GM12872 (cell line): Measurements from ENCODE around the gene RALGPS1.

Source experiments
- TF ChIP-seq, protein P1 (sequence below): IDR thresholded peaks from 3 replicates; pipeline ENCODE4 v1.5.1; 2011; ENCODE audit warnings: low read depth, mild to moderate bottlenecking, low read length, moderate library complexity; ENCODE audit not compliant: insufficient read depth

RALGPS1 gene

DNA sequence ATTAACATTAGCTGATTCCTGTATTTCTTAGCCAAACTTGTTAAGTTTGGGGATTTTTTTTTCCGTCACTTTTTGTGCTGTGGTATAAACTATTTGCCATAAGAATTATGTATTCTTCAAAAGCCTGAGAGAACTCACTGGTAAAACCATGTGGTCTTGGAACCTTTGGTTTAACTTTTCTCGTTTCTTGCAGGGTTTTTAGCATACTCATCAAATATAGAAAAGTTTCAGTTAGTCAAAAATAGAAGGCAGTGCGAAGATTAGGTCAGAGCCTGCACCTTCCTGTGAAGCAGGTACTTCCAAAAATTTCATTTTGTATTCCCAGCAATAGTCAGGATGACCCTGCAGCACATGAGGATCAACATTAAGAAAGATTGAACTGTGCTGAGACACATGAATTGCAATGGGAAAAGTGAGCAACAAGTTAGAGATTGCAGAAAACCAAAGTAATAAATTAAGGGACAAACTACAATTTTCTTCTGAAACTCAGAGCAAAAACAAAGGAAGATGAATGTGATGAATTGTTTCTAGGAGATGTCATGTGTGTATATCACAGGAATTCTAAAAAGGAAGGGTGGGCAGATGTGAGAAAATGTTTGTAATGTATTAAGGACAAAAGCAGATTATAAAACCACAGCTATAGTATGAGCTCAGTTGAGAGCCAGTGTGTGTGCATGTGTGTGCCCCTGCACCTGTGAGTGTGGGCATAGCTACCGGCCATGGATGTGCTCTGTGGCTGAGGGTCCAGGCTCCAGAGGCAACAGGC is 105.6 kb downstream of the RALGPS1 start:
- TF ChIP-seq, protein P1, sequence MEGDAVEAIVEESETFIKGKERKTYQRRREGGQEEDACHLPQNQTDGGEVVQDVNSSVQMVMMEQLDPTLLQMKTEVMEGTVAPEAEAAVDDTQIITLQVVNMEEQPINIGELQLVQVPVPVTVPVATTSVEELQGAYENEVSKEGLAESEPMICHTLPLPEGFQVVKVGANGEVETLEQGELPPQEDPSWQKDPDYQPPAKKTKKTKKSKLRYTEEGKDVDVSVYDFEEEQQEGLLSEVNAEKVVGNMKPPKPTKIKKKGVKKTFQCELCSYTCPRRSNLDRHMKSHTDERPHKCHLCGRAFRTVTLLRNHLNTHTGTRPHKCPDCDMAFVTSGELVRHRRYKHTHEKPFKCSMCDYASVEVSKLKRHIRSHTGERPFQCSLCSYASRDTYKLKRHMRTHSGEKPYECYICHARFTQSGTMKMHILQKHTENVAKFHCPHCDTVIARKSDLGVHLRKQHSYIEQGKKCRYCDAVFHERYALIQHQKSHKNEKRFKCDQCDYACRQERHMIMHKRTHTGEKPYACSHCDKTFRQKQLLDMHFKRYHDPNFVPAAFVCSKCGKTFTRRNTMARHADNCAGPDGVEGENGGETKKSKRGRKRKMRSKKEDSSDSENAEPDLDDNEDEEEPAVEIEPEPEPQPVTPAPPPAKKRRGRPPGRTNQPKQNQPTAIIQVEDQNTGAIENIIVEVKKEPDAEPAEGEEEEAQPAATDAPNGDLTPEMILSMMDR = no peak

DNA sequence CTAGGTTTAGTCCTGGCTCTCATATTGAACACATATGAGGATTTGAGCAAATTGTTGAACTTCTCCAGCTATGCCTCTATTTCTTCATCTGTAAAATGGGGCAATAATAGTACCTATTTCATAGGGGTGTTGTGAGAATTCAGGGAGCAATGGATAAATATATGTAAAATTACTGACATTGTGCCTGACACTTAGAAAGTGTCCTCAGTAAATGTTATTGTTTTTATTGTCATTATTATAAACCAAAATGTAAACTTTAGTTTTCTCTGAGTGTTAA is 106.2 kb downstream of the RALGPS1 start:
- TF ChIP-seq, protein P1 = no peak

DNA sequence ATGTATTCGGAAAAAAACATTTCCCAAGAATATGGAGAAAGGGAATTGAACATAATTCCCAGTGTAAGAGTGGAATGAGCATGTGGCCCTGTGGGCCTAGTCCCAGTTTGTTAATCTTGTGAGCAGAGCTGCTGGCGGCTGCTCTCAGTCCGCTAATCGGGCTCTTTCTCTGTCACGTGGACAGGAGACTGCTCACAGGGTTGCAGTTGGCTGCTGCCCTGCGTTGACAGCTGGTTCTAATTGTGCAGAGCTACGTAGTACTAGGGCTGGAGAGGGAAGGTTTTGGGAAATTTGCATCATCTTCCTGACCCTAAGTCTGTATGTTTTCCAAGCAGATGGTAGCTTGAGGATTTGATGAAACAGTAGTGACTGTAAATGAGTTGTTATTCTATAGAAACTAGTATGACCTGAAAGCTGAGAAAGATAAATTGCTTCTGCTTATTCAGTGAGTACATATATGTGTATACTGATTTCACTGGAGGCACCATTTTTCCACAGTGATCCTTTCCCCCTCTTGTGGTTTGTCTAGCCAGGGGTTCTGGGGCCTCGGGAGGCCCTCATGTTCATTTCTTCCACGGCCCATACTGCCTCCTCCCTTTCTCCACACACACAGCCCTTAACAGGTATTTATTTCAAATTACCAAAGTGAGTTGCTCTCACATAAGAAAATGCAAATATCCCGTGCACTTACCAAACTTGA is 107.2 kb downstream of the RALGPS1 start:
- TF ChIP-seq, protein P1 = no peak

DNA sequence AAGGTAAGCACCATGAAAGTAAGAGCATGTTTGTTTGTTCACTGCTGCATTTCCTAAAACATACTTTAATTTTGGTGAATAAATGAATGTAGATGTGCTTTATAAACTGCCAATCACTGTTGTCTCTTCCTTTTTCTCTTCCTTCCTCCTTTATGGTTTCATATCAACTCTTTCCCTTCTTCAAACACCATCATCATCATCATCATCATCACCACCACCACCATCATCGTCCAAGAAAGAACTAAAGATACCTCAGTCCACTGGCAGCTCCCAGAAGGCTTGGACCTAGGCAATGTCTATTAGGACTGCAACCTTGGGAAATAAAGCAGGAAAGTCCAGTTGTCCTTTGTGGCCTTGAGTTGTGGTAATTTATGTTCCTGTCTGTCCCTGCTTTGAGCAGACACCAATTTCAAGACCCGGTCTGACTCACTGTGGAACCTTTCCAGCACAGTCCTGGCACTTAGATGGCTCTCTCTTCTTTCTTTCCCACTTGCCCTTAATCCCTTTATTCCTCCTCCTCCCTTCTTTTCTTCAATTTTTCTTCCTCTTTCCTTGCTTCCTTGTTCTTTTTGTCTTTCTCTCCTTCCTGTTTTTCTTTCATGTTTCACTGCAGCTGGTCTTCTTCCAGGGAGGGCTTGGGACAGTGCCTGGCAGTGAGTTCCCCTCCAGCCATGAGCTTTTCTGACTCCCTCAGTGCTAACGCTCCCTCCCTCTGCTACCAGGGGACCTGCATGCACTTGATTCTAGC is 108.5 kb downstream of the RALGPS1 start:
- TF ChIP-seq, protein P1 = no peak

DNA sequence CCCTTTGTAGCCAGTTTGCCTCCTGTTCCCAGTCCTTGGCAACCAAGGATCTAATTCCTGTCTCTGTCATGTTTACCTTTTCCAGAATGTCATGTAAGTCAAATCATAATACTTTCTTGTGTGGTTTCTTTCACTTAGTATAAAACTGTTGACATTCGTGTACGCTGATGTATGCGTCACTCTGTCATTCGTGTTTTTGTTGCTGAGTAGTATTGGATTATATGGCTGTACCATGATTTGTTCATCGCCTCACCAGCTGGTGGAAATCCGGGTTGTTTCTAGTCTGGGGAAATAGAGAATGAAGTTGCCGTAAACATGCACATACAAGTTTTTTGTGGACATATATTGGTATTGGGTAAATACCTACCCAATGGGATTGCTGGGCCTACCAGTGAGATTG is 110.5 kb downstream of the RALGPS1 start:
- TF ChIP-seq, protein P1 = no peak

DNA sequence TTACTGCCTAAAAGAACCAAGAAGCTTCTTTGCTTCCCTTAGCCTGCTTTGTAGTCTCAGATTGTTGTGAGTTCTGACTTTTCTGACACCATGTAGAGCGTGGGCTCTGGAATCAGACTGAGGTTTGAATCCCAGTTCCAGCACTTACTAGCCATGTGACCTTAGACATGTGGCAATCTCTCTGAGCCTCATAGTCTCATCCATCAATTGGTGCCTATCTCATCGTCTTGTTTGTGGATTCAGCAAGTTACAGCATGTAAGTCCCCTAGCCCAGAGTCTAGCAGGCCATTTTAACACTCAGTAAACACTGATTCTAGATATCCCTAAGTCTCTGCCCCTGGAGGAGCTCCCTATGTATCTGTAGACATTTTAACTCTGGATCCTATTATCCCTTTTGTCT is 113.1 kb downstream of the RALGPS1 start:
- TF ChIP-seq, protein P1 = no peak

DNA sequence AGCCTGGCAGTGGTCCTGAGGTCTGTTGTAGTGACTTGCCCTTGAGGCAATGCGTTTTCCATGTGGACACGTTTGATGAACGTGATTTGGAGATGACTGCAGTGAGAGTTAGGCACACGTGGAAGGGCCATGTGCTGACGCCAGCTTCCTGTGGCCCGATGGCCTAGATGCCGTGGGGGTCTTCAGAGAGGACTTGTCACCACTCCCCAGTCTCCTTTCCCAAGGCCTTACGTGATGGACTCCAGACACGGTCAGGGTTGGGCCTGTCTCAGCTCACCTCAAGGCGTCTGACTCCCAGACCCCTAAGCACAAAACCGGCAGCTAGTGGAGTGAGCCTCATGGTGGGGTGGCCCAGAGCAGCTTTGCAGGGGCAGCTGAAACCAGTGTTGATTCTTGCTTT is 115.0 kb downstream of the RALGPS1 start:
- TF ChIP-seq, protein P1 = no peak
